ENCODE measurements around the gene HEG1. TPM values are rescaled to one million over a fixed set of nuclear protein-coding genes. Genes with fewer than 3 reads are reported as not detected.
A peak's percentile ranks its signal among the peaks of the same experiment; 100 is the strongest.

HEG1 gene
- total and polyA plus RNA-seq, 2 of the 13 experiments (the other 11 are each of a cell fraction or from before 2014, with no cell fraction given) = 10.7 to 18.2 TPM

DNA sequence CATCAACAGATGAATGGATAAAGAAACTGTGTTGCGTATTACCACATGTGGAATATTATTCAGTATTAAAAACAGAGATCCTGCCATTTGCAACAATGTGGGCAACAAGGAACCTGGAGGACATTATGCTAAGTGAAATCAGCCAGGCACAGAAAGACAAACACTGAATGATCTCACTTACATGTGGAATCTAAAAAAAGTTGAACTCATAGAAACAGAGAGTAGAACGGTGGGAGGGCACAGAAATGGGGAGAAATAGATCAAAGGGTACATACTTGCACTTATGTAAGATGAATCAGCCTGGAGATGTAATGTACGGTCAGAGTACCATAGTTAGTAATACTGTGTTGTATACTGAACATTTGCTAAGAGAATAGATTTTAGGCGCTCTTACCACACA lies 91.4 kb downstream of the HEG1 start (continued):
- TF ChIP-seq ATF2 (CRISPR knock-in tag; IDR thresholded peaks at IDR 0.05) (no peak), ZNF782 (CRISPR knock-in tag; IDR thresholded peaks at IDR 0.05; ENCODE audit: borderline replicate concordance) (no peak), MAF1 (CRISPR knock-in tag; IDR thresholded peaks at IDR 0.05; ENCODE audit: borderline replicate concordance) (no peak), ZBTB37 (CRISPR knock-in tag; IDR thresholded peaks at IDR 0.05) (no peak), ATF6 (CRISPR knock-in tag; conservative IDR thresholded peaks at IDR 0.05) (no peak), NR2F6 (IDR thresholded peaks at IDR 0.05) (no peak), NR2F6 (CRISPR knock-in tag; IDR thresholded peaks at IDR 0.05) (no peak), PLRG1 (conservative IDR thresholded peaks at IDR 0.05) (no peak), GATAD1 (CRISPR knock-in tag; IDR thresholded peaks at IDR 0.05) (no peak), TCF12 (IDR thresholded peaks at IDR 0.05) (no peak), TCF12 (CRISPR knock-in tag; IDR thresholded peaks at IDR 0.05) (no peak), SP5 (CRISPR knock-in tag; IDR thresholded peaks at IDR 0.05; ENCODE audit: borderline replicate concordance, low read depth) (0 out of 2 replicates have a peak, but pooled peaks have one; percentile 14), ZNF101 (CRISPR knock-in tag; IDR thresholded peaks at IDR 0.05; ENCODE audit: borderline replicate concordance, low read depth) (no peak), SRSF1 (optimal IDR thresholded peaks at IDR 0.05; ENCODE audit: low read depth, low read length) (no peak), ZNF136 (CRISPR knock-in tag; IDR thresholded peaks at IDR 0.05; ENCODE audit: low read depth) (no peak), SNAPC4 (CRISPR knock-in tag; IDR thresholded peaks at IDR 0.05) (no peak), ZNF331 (CRISPR knock-in tag; IDR thresholded peaks at IDR 0.05) (no peak), KAT7 (CRISPR knock-in tag; IDR thresholded peaks at IDR 0.05; ENCODE audit: borderline replicate concordance) (no peak), ZNF20 (CRISPR knock-in tag; IDR thresholded peaks at IDR 0.05) (no peak), ZFP36L1 (CRISPR knock-in tag; IDR thresholded peaks at IDR 0.05) (no peak), GZF1 (CRISPR knock-in tag; IDR thresholded peaks at IDR 0.05) (no peak), ZNF296 (CRISPR knock-in tag; conservative IDR thresholded peaks at IDR 0.05) (no peak), FIP1L1 (IDR thresholded peaks at IDR 0.05; ENCODE audit: borderline replicate concordance, insufficient read depth, low read depth, low read length) (no peak), ZNF530 (CRISPR knock-in tag; IDR thresholded peaks at IDR 0.05; ENCODE audit: low read depth) (no peak)

Data from HepG2 (cell line).